Measurements from ENCODE around the gene PDCD2L. TPM values are rescaled to one million over a fixed set of nuclear protein-coding genes. Genes with fewer than 3 reads are reported as not detected.
"Not testable (repeated sequence)": the region's sequence is repeated elsewhere in the genome, so short reads cannot be mapped to it uniquely, and the experiment has no call there.

The PDCD2L gene
- polyA plus RNA-seq, 4 donors, result 3.1 to 12.0 (median 6.8) TPM

- no peak for FAIRE-seq
- no peaks in the 10 kb centered on the region for H3K4me1 ChIP-seq (ENCODE audit: control insufficient read depth in 3 of 3, insufficient read depth in 2 of 3, low read depth in 1 of 3, low read length in 2 of 3)
- 95 to 96% (median 95%) methylated on average over 14 of the region's 14 CpGs for WGBS, 3 donors
- H3K4me3 ChIP-seq (ENCODE audit: low read depth in 1 of 3, low read length in 3 of 3), result no peak overlapping the region
- DNase-seq, result no peak
- no peaks in the 10 kb centered on the region for H3K27me3 ChIP-seq (ENCODE audit: control insufficient read depth in 3 of 3, insufficient read depth in 3 of 3, low read length in 3 of 3)
- H3K36me3 ChIP-seq (ENCODE audit: control insufficient read depth in 3 of 3, insufficient read depth in 2 of 3, low read depth in 1 of 3, low read length in 3 of 3), result peaks cover 16 to 92% (median 46%) of the 10 kb centered on the region in 3 donors
- no peaks in the 10 kb centered on the region for H3K9me3 ChIP-seq (ENCODE audit: control insufficient read depth in 2 of 2, insufficient read depth in 1 of 2, low read depth in 1 of 2, low read length in 1 of 2)
- H3K27ac ChIP-seq (ENCODE audit: low read depth in 1 of 3, low read length in 2 of 3), result no peak overlapping the region
Observed at GRCh38 chr19:34381399-34382251, 22.6 kb upstream of the PDCD2L start.

- WGBS, 3 donors, result 97 to 98% (median 98%) methylated on average over 4 of the region's 4 CpGs
- no peaks in the 10 kb centered on the region for H3K27me3 ChIP-seq (ENCODE audit: control insufficient read depth in 3 of 3, insufficient read depth in 3 of 3, low read length in 3 of 3)
- no peak for DNase-seq
- H3K9me3 ChIP-seq (ENCODE audit: control insufficient read depth in 2 of 2, insufficient read depth in 1 of 2, low read depth in 1 of 2, low read length in 1 of 2), result no peaks in the 10 kb centered on the region
- H3K36me3 ChIP-seq (ENCODE audit: control insufficient read depth in 3 of 3, insufficient read depth in 2 of 3, low read depth in 1 of 3, low read length in 3 of 3), result peaks cover 15 to 95% (median 42%) of the 10 kb centered on the region in 3 donors
- no peak for FAIRE-seq
- no peak overlapping the region for H3K4me3 ChIP-seq (ENCODE audit: low read depth in 1 of 3, low read length in 3 of 3)
- no peak overlapping the region for H3K27ac ChIP-seq (ENCODE audit: low read depth in 1 of 3, low read length in 2 of 3)
- no peaks in the 10 kb centered on the region for H3K4me1 ChIP-seq (ENCODE audit: control insufficient read depth in 3 of 3, insufficient read depth in 2 of 3, low read depth in 1 of 3, low read length in 2 of 3)
Observed at GRCh38 chr19:34382471-34382870, 21.7 kb upstream of the PDCD2L start.

- FAIRE-seq (no peak), DNase-seq (no peak)
- Histone ChIP-seq H3K4me3 (ENCODE audit: low read depth in 1 of 3, low read length in 3 of 3) (no peak overlapping the region), H3K4me1 (ENCODE audit: control insufficient read depth in 3 of 3, insufficient read depth in 2 of 3, low read depth in 1 of 3, low read length in 2 of 3) (no peaks in the 10 kb centered on the region), H3K36me3 (ENCODE audit: control insufficient read depth in 3 of 3, insufficient read depth in 2 of 3, low read depth in 1 of 3, low read length in 3 of 3) (peaks cover 10 to 94% (median 36%) of the 10 kb centered on the region in 3 donors), H3K9me3 (ENCODE audit: control insufficient read depth in 2 of 2, insufficient read depth in 1 of 2, low read depth in 1 of 2, low read length in 1 of 2) (no peaks in the 10 kb centered on the region), H3K27me3 (ENCODE audit: control insufficient read depth in 3 of 3, insufficient read depth in 3 of 3, low read length in 3 of 3) (no peaks in the 10 kb centered on the region), H3K27ac (ENCODE audit: low read depth in 1 of 3, low read length in 2 of 3) (no peak overlapping the region)
- WGBS, 3 donors, result 96 to 100% (median 99%) methylated on average over 5 of the region's 5 CpGs
Observed at GRCh38 chr19:34383599-34383998, 20.6 kb upstream of the PDCD2L start.

- 89 to 95% (median 95%) methylated on average over 9 of the region's 9 CpGs for WGBS, 3 donors
- no peak for DNase-seq
- Histone ChIP-seq H3K27me3 (ENCODE audit: control insufficient read depth in 3 of 3, insufficient read depth in 3 of 3, low read length in 3 of 3) (no peaks in the 10 kb centered on the region), H3K36me3 (ENCODE audit: control insufficient read depth in 3 of 3, insufficient read depth in 2 of 3, low read depth in 1 of 3, low read length in 3 of 3) (peaks cover 2 to 96% (median 33%) of the 10 kb centered on the region in 3 donors), H3K9me3 (ENCODE audit: control insufficient read depth in 2 of 2, insufficient read depth in 1 of 2, low read depth in 1 of 2, low read length in 1 of 2) (peaks cover 0 to 22% of the 10 kb centered on the region in 2 donors), H3K4me3 (ENCODE audit: low read depth in 1 of 3, low read length in 3 of 3) (no peak overlapping the region), H3K4me1 (ENCODE audit: control insufficient read depth in 3 of 3, insufficient read depth in 2 of 3, low read depth in 1 of 3, low read length in 2 of 3) (no peaks in the 10 kb centered on the region), H3K27ac (ENCODE audit: low read depth in 1 of 3, low read length in 2 of 3) (no peak overlapping the region)
- no peak for FAIRE-seq
Observed at GRCh38 chr19:34386645-34387445, 17.4 kb upstream of the PDCD2L start.

- Histone ChIP-seq H3K9me3 (ENCODE audit: control insufficient read depth in 2 of 2, insufficient read depth in 1 of 2, low read depth in 1 of 2, low read length in 1 of 2) (peaks cover 0 to 24% of the 10 kb centered on the region in 2 donors), H3K4me3 (ENCODE audit: low read depth in 1 of 3, low read length in 3 of 3) (no peak overlapping the region), H3K27ac (ENCODE audit: low read depth in 1 of 3, low read length in 2 of 3) (no peak overlapping the region), H3K4me1 (ENCODE audit: control insufficient read depth in 3 of 3, insufficient read depth in 2 of 3, low read depth in 1 of 3, low read length in 2 of 3) (no peaks in the 10 kb centered on the region), H3K36me3 (ENCODE audit: control insufficient read depth in 3 of 3, insufficient read depth in 2 of 3, low read depth in 1 of 3, low read length in 3 of 3) (peaks cover 2 to 94% (median 37%) of the 10 kb centered on the region in 3 donors), H3K27me3 (ENCODE audit: control insufficient read depth in 3 of 3, insufficient read depth in 3 of 3, low read length in 3 of 3) (no peaks in the 10 kb centered on the region)
- WGBS, 3 donors, result 97 to 100% (median 100%) methylated on average over 1 of the region's 1 CpG
- DNase-seq (no peak), FAIRE-seq (no peak)
Observed at GRCh38 chr19:34387446-34387810, 16.8 kb upstream of the PDCD2L start.

GRCh38 chr19:34388745-34389144 is 15.5 kb upstream of the PDCD2L start:
- not testable (repeated sequence) for H3K4me1 ChIP-seq (ENCODE audit: control insufficient read depth in 3 of 3, insufficient read depth in 2 of 3, low read depth in 1 of 3, low read length in 2 of 3); DNase-seq; H3K4me3 ChIP-seq (ENCODE audit: low read depth in 1 of 3, low read length in 3 of 3); H3K27me3 ChIP-seq (ENCODE audit: control insufficient read depth in 3 of 3, insufficient read depth in 3 of 3, low read length in 3 of 3); FAIRE-seq; H3K27ac ChIP-seq (ENCODE audit: low read depth in 1 of 3, low read length in 2 of 3)
- Histone ChIP-seq H3K36me3 (ENCODE audit: control insufficient read depth in 3 of 3, insufficient read depth in 2 of 3, low read depth in 1 of 3, low read length in 3 of 3) (peaks cover 2 to 94% (median 35%) of the 10 kb centered on the region in 3 donors), H3K9me3 (ENCODE audit: control insufficient read depth in 2 of 2, insufficient read depth in 1 of 2, low read depth in 1 of 2, low read length in 1 of 2) (peaks cover 0 to 24% of the 10 kb centered on the region in 2 donors)
- WGBS, 3 donors, result 92 to 100% (median 97%) methylated on average over 2 of the region's 2 CpGs

- Histone ChIP-seq H3K36me3 (ENCODE audit: control insufficient read depth in 3 of 3, insufficient read depth in 2 of 3, low read depth in 1 of 3, low read length in 3 of 3) (peaks cover 2 to 93% (median 33%) of the 10 kb centered on the region in 3 donors), H3K9me3 (ENCODE audit: control insufficient read depth in 2 of 2, insufficient read depth in 1 of 2, low read depth in 1 of 2, low read length in 1 of 2) (peaks cover 0 to 24% of the 10 kb centered on the region in 2 donors), H3K4me3 (ENCODE audit: low read depth in 1 of 3, low read length in 3 of 3) (no peak overlapping the region), H3K27ac (ENCODE audit: low read depth in 1 of 3, low read length in 2 of 3) (no peak overlapping the region), H3K4me1 (ENCODE audit: control insufficient read depth in 3 of 3, insufficient read depth in 2 of 3, low read depth in 1 of 3, low read length in 2 of 3) (no peaks in the 10 kb centered on the region), H3K27me3 (ENCODE audit: control insufficient read depth in 3 of 3, insufficient read depth in 3 of 3, low read length in 3 of 3) (no peaks in the 10 kb centered on the region)
- no peak for FAIRE-seq
- peak in 1 of 2 donors; percentile 21 for DNase-seq
Observed at GRCh38 chr19:34391813-34392212, 12.4 kb upstream of the PDCD2L start.

- H3K4me3 ChIP-seq (ENCODE audit: low read depth in 1 of 3, low read length in 3 of 3), result no peak overlapping the region
- no peaks in the 10 kb centered on the region for H3K27me3 ChIP-seq (ENCODE audit: control insufficient read depth in 3 of 3, insufficient read depth in 3 of 3, low read length in 3 of 3)
- H3K4me1 ChIP-seq (ENCODE audit: control insufficient read depth in 3 of 3, insufficient read depth in 2 of 3, low read depth in 1 of 3, low read length in 2 of 3), result no peaks in the 10 kb centered on the region
- H3K9me3 ChIP-seq (ENCODE audit: control insufficient read depth in 2 of 2, insufficient read depth in 1 of 2, low read depth in 1 of 2, low read length in 1 of 2), result peaks cover 0 to 24% of the 10 kb centered on the region in 2 donors
- WGBS, 3 donors, result 80 to 89% (median 86%) methylated on average over 10 to 11 of the region's 11 CpGs
- H3K36me3 ChIP-seq (ENCODE audit: control insufficient read depth in 3 of 3, insufficient read depth in 2 of 3, low read depth in 1 of 3, low read length in 3 of 3), result peaks cover 2 to 94% (median 35%) of the 10 kb centered on the region in 3 donors
- no peak for DNase-seq
- no peak for FAIRE-seq
- no peak overlapping the region for H3K27ac ChIP-seq (ENCODE audit: low read depth in 1 of 3, low read length in 2 of 3)
Observed at GRCh38 chr19:34393031-34393430, 11.2 kb upstream of the PDCD2L start.

All from small intestine (tissue), 7 donors.